ENCODE data around the gene KCNB1. TPM values are rescaled to one million over a fixed set of nuclear protein-coding genes. Genes with fewer than 3 reads are reported as not detected.

KCNB1 gene
- total RNA-seq, 4 donors from 2014 or later: 1.9 to 5.6 (median 2.3) TPM

DNA sequence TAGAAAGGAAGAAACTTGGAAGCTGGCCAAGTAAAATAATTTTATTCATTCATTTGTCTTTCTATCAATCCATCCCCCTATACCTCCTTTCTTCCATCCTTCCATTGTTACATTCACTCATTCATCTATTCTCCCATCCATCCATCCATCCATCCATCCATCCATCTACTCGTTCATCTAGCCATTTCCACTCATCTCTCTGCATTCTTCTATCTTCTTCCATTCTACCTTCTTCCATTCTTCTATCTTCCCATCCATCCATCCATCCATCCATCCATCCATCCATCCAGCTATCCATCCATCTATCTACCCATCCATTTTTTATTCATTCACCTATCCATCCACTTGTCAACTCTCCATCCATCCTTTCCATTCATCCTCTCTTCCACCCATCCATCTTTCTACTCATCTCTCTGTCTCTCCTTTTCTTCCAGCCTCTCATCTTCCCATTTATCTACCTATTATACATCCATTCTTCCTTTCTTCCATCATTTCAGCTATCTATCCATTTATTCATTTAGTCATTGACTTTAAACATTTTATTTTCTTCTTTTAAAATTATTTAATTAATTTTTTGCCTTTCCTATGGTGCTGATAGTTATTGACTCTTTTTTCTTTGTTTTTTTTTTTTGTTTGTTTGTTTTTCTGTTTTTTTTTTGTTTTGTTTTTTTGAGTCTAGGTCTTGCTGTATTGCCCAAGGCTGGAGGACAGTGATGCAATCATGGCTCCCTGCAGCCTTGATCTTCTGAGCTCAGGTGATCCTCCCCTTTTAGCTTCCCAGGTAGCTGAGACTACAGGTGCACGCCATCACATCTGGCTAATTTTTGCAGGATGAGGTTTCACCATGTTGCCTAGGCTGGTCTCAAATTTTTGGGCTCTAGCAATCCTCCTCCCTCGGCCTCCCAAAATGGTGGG lies 151.5 kb downstream of the KCNB1 start:
- Histone ChIP-seq H3K27ac (no peak overlapping the region), H3K9me3 (no peaks in the 10 kb centered on the region), H3K36me3 (no peaks in the 10 kb centered on the region), H3K4me1 (peaks cover 0 to 5% (median 0%) of the 10 kb centered on the region in 4 donors), H3K27me3 (peaks cover 14% of the 10 kb centered on the region), H3K4me3 (no peak overlapping the region)
- intact Hi-C loops (cut with DNase I; ENCODE audit: low total_unique reads): loop anchor here (5.0 kb wide), 1 partner anchor 206 kb away; no protein-coding TSS in a partner anchor
- TF ChIP-seq POLR2A (IDR thresholded peaks at IDR 0.05) (no peak), EP300 (IDR thresholded peaks at IDR 0.05; ENCODE audit: low read depth) (no peak), POLR2AphosphoS5 (IDR thresholded peaks at IDR 0.05) (no peak)
- TF ChIP-seq, protein P1, sequence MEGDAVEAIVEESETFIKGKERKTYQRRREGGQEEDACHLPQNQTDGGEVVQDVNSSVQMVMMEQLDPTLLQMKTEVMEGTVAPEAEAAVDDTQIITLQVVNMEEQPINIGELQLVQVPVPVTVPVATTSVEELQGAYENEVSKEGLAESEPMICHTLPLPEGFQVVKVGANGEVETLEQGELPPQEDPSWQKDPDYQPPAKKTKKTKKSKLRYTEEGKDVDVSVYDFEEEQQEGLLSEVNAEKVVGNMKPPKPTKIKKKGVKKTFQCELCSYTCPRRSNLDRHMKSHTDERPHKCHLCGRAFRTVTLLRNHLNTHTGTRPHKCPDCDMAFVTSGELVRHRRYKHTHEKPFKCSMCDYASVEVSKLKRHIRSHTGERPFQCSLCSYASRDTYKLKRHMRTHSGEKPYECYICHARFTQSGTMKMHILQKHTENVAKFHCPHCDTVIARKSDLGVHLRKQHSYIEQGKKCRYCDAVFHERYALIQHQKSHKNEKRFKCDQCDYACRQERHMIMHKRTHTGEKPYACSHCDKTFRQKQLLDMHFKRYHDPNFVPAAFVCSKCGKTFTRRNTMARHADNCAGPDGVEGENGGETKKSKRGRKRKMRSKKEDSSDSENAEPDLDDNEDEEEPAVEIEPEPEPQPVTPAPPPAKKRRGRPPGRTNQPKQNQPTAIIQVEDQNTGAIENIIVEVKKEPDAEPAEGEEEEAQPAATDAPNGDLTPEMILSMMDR (IDR thresholded peaks at IDR 0.05): no peak
- in situ Hi-C loops (cut with MboI; ENCODE audit: low pct_ligation_motif_present in 1 of 4, low pct_unique_long_range_greater_than_20kb in 1 of 4, low sequenced_read_pairs in 3 of 4): loop anchor here (5.0 to 25.0 kb wide), 7 partner anchors 154 to 531 kb away; partner anchors contain the start of gene KCNB1 (in 2 of the 4)
- 66 to 77% methylated on average over 2 to 3 of the region's 3 CpGs for WGBS, 2 donors (ENCODE audit: low coverage in 1 of 2)
- DNase-seq: no peak

DNA sequence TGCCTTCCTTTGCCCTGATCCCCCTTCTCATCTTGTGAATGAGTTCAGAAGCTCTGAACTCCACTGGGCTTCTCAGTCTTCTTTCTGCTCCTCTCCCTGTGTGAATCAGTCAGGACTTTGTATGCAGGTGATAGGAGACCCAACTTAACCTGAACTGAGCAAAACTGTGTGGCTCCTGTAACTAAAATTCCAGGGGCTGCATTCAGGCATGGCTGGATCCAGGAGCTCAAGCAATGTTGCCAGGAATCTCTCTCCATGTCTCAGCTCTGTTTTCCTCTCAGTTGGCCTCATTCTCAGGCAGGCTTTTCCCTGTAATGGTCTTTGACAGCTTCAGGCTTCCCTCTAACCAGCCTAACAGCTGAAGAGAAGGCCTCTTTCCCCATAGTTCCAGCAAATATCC lies 153.7 kb downstream of the KCNB1 start:
- Histone ChIP-seq H3K36me3 (no peaks in the 10 kb centered on the region), H3K4me3 (no peak overlapping the region), H3K27me3 (peaks cover 14% of the 10 kb centered on the region), H3K27ac (no peak overlapping the region), H3K9me3 (no peaks in the 10 kb centered on the region), H3K4me1 (peaks cover 0 to 8% (median 0%) of the 10 kb centered on the region in 4 donors)
- no peak for DNase-seq
- no peak for TF ChIP-seq POLR2A (IDR thresholded peaks at IDR 0.05)
- TF ChIP-seq, protein P1 (IDR thresholded peaks at IDR 0.05): no peak
- no peak for TF ChIP-seq EP300 (IDR thresholded peaks at IDR 0.05; ENCODE audit: low read depth)
- TF ChIP-seq POLR2AphosphoS5 (IDR thresholded peaks at IDR 0.05): no peak
- intact Hi-C loops (cut with DNase I; ENCODE audit: low total_unique reads) (no loop called here), in situ Hi-C loops (cut with MboI; ENCODE audit: low pct_ligation_motif_present in 1 of 4, low pct_unique_long_range_greater_than_20kb in 1 of 4, low sequenced_read_pairs in 3 of 4) (loop anchor here in 2 of 4 donors (25.0 kb wide), 1 partner anchor 534 kb away; no protein-coding TSS in a partner anchor)

DNA sequence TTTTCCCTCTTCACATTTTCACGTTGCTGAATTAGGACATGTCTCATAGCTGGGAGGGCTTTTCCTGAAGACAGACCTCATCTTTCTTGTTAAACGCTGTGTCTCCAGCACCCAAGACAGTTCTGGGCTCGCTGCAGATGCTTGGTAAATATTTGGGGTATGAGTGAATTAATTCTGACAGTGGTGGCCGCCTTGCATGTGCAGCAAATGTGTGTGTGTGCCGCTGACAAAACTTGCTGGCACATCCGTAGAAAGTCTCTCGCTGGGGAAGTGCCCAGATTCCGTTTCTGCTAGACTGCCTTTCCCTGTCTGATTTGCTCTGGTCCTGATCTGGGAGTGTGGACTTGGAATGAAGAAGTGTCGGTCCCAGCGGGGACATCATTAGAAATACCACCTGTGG lies 156.4 kb downstream of the KCNB1 start:
- Histone ChIP-seq H3K4me3 (no peak overlapping the region), H3K9me3 (no peaks in the 10 kb centered on the region), H3K27me3 (peaks cover 22% of the 10 kb centered on the region), H3K36me3 (no peaks in the 10 kb centered on the region), H3K4me1 (peaks cover 0 to 8% (median 0%) of the 10 kb centered on the region in 4 donors), H3K27ac (no peak overlapping the region)
- DNase-seq: no peak
- intact Hi-C loops (cut with DNase I; ENCODE audit: low total_unique reads) (no loop called here), in situ Hi-C loops (cut with MboI; ENCODE audit: low pct_ligation_motif_present in 1 of 4, low pct_unique_long_range_greater_than_20kb in 1 of 4, low sequenced_read_pairs in 3 of 4) (loop anchor here in 2 of 4 donors (25.0 kb wide), 1 partner anchor 536 kb away; no protein-coding TSS in a partner anchor)
- TF ChIP-seq POLR2AphosphoS5 (IDR thresholded peaks at IDR 0.05) (no peak), EP300 (IDR thresholded peaks at IDR 0.05; ENCODE audit: low read depth) (no peak), POLR2A (IDR thresholded peaks at IDR 0.05) (no peak)
- TF ChIP-seq, protein P1 (IDR thresholded peaks at IDR 0.05): no peak
- WGBS, 2 donors (ENCODE audit: low coverage in 1 of 2): 58% methylated on average over 10 of the region's 10 CpGs; no CpG with 5 or more reads in 1 of the 2 donors

DNA sequence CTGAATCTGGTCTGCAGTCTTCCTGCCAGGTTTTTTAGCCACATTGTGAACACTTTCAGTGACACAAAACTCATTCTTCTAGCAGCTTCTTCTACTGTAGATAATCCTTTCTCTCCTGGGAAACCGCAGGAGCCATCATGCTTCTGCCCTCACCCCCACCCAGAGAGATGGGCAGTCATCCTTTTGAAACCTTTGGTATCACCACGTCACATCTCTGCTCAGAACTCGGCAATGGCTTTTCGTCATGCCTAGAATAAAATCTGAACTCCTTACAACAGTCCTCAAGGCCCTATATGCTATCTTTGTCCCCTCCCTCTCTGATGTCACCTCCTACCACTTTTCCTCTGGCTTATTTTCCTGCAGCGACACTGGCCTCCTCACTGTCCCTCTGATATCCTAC lies 158.2 kb downstream of the KCNB1 start:
- TF ChIP-seq POLR2A (IDR thresholded peaks at IDR 0.05): no peak
- TF ChIP-seq, protein P1 (IDR thresholded peaks at IDR 0.05): no peak
- TF ChIP-seq POLR2AphosphoS5 (IDR thresholded peaks at IDR 0.05): no peak
- no peak for TF ChIP-seq EP300 (IDR thresholded peaks at IDR 0.05; ENCODE audit: low read depth)
- H3K9me3 ChIP-seq: no peaks in the 10 kb centered on the region
- 81 to 87% methylated on average over 5 of the region's 5 CpGs for WGBS, 2 donors (ENCODE audit: low coverage in 1 of 2)
- DNase-seq: no peak
- no peaks in the 10 kb centered on the region for H3K36me3 ChIP-seq
- intact Hi-C loops (cut with DNase I; ENCODE audit: low total_unique reads) (no loop called here), in situ Hi-C loops (cut with MboI; ENCODE audit: low pct_ligation_motif_present in 1 of 4, low pct_unique_long_range_greater_than_20kb in 1 of 4, low sequenced_read_pairs in 3 of 4) (no loop called here)
- H3K27ac ChIP-seq: no peak overlapping the region
- no peak overlapping the region for H3K4me3 ChIP-seq
- H3K4me1 ChIP-seq: peaks cover 0 to 9% (median 2%) of the 10 kb centered on the region in 4 donors
- peaks cover 36% of the 10 kb centered on the region for H3K27me3 ChIP-seq

Data from transverse colon (tissue), 4 donors.